Measurements from ENCODE around the gene GOLGA6L2. TPM values are rescaled to one million over a fixed set of nuclear protein-coding genes. Genes with fewer than 3 reads are reported as not detected.

GOLGA6L2 gene
- total and polyA plus RNA-seq, 12 donors: 0.16 to 0.24 TPM; not detected in 10

DNA sequence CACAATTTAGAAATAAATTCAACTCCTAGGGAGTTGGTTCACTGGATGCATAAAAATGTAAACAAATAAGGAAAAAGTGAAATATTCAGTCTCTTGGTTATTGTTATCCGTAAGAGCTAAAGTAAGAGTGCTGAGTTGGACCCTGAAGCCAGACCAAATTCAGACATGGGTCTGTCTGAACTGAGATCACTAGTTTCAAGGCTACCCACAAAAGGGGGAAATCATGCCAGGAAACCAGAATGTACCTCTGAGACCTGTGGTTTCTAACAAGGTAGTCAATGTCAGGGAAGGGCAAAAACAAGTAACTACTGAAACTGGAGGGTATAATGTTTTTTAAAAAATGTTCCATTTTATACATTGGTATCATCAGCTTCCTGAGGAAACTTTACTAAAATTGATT lies 35.2 kb upstream of the GOLGA6L2 start:
- 58 to 89% (median 78%) methylated on average over 1 of the region's 1 CpG for WGBS, 4 donors
- no peaks in the 10 kb centered on the region for H3K9me3 ChIP-seq (replicated peaks in 1 of 3)
- intact Hi-C loops (cut with DNase I): no loop called here
- peaks cover 3% of the 10 kb centered on the region for H3K27me3 ChIP-seq
- no peak overlapping the region for H3K27ac ChIP-seq
- H3K4me1 ChIP-seq (replicated peaks in 1 of 2): no peaks in the 10 kb centered on the region
- TF ChIP-seq POLR2A (IDR thresholded peaks at IDR 0.05): no peak
- no peak overlapping the region for H3K4me3 ChIP-seq
- DNase-seq: no peak
- H3K36me3 ChIP-seq (replicated peaks in 1 of 2): no peaks in the 10 kb centered on the region

- Histone ChIP-seq H3K9me3 (replicated peaks in 1 of 3) (no peaks in the 10 kb centered on the region), H3K27ac (no peak overlapping the region), H3K27me3 (no peaks in the 10 kb centered on the region), H3K4me1 (replicated peaks in 1 of 2) (no peaks in the 10 kb centered on the region), H3K4me3 (no peak overlapping the region), H3K36me3 (replicated peaks in 1 of 2) (no peaks in the 10 kb centered on the region)
- 76 to 87% (median 85%) methylated on average over 6 of the region's 6 CpGs for WGBS, 4 donors
- no peak for DNase-seq
- intact Hi-C loops (cut with DNase I): no loop called here
- no peak for TF ChIP-seq CTCF (IDR thresholded peaks at IDR 0.05)
- TF ChIP-seq POLR2A (IDR thresholded peaks at IDR 0.05): no peak
Measured at GRCh38 chr15:23477920-23478319, 30.9 kb upstream of the GOLGA6L2 start.

DNA sequence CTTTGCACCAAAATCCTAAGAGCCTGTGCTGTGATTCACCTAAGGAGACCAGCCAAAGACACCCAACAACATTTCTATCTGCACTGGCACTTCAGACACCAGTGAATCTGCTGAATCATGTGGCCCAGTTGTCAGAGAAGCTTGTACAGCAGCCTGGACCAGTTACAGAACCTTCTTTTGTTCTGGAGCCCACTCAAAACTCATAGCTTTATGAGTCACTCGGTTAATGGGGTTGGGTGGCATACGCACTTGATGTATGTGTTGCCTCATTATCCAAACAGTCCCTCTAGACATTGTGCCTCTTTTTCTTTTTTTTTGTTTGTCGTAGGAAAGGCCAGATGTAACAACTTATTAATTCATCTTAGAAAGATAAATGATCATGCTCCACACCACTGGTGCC lies 25.6 kb upstream of the GOLGA6L2 start:
- H3K4me1 ChIP-seq (replicated peaks in 1 of 2): no peaks in the 10 kb centered on the region
- 74 to 81% (median 77%) methylated on average over 3 of the region's 3 CpGs for WGBS, 4 donors
- no peak overlapping the region for H3K4me3 ChIP-seq
- H3K9me3 ChIP-seq (replicated peaks in 1 of 3): no peaks in the 10 kb centered on the region
- TF ChIP-seq CTCF (IDR thresholded peaks at IDR 0.05): no peak
- no peak for TF ChIP-seq POLR2A (IDR thresholded peaks at IDR 0.05)
- no peaks in the 10 kb centered on the region for H3K36me3 ChIP-seq (replicated peaks in 1 of 2)
- intact Hi-C loops (cut with DNase I): no loop called here
- no peak overlapping the region for H3K27ac ChIP-seq
- H3K27me3 ChIP-seq: no peaks in the 10 kb centered on the region
- no peak for DNase-seq

GRCh38 chr15:23472033-23472432 lies 25.0 kb upstream of the GOLGA6L2 start:
- DNase-seq: no peak
- H3K36me3 ChIP-seq (replicated peaks in 1 of 2): no peaks in the 10 kb centered on the region
- no peak overlapping the region for H3K4me3 ChIP-seq
- intact Hi-C loops (cut with DNase I): no loop called here
- H3K4me1 ChIP-seq (replicated peaks in 1 of 2): no peaks in the 10 kb centered on the region
- no peak for TF ChIP-seq POLR2A (IDR thresholded peaks at IDR 0.05)
- no peaks in the 10 kb centered on the region for H3K9me3 ChIP-seq (replicated peaks in 1 of 3)
- no peak overlapping the region for H3K27ac ChIP-seq
- 59 to 100% (median 79%) methylated on average over 1 of the region's 1 CpG for WGBS, 4 donors
- H3K27me3 ChIP-seq: no peaks in the 10 kb centered on the region

- DNase-seq: no peak
- TF ChIP-seq CTCF (IDR thresholded peaks at IDR 0.05) (peak; percentile 32 to 72 (median 60)), POLR2A (IDR thresholded peaks at IDR 0.05) (no peak)
- Histone ChIP-seq H3K27ac (no peak overlapping the region), H3K27me3 (no peaks in the 10 kb centered on the region), H3K4me1 (replicated peaks in 1 of 2) (no peaks in the 10 kb centered on the region), H3K9me3 (replicated peaks in 1 of 3) (no peaks in the 10 kb centered on the region), H3K4me3 (no peak overlapping the region), H3K36me3 (replicated peaks in 1 of 2) (no peaks in the 10 kb centered on the region)
- intact Hi-C loops (cut with DNase I): loop anchor here in 1 of 2 donors (10.0 kb wide), 2 partner anchors 62 to 92 kb away; no protein-coding TSS in a partner anchor
- 62 to 73% (median 67%) methylated on average over 3 of the region's 3 CpGs for WGBS, 4 donors
Measured at GRCh38 chr15:23467110-23467600, 20.1 kb upstream of the GOLGA6L2 start.
